Chondrocyte (in vitro differentiated cells): Measurements from ENCODE around the gene STARD3. TPM values are rescaled to one million over a fixed set of nuclear protein-coding genes. Genes with fewer than 3 reads are reported as not detected.
"Not testable (repeated sequence)": the region's sequence is repeated elsewhere in the genome, so short reads cannot be mapped to it uniquely, and the experiment has no call there.

ENCODE experiments used
- DNase-seq: peaks from one replicate; pipeline ENCODE4 v3.0.0; 2021; ENCODE audit warnings: mixed read lengths, low spot score
- H3K27ac Mint-ChIP-seq: one replicate; pipeline ENCODE4 v1.8.0; 2021; ENCODE audit warnings: mild to moderate bottlenecking, moderate library complexity, mixed read lengths; ENCODE audit not compliant: unreplicated experiment
- H3K27me3 Mint-ChIP-seq: 2 replicates; pipeline ENCODE4 v1.8.0; 2021; ENCODE audit warnings: low read depth, mixed read lengths
- H3K36me3 Mint-ChIP-seq: 2 replicates; pipeline ENCODE4 v1.8.0; 2021; ENCODE audit warnings: low read depth, mixed read lengths
- H3K4me1 Mint-ChIP-seq: 2 replicates; pipeline ENCODE4 v1.8.0; 2021; ENCODE audit warnings: low read depth, mild to moderate bottlenecking, mixed read lengths
- H3K4me3 Mint-ChIP-seq: one replicate; pipeline ENCODE4 v1.8.0; 2021; ENCODE audit warnings: mild to moderate bottlenecking, moderate library complexity, mixed read lengths; ENCODE audit not compliant: unreplicated experiment
- H3K9me3 Mint-ChIP-seq: 2 replicates; pipeline ENCODE4 v1.8.0; 2021; ENCODE audit warnings: low read depth, mixed read lengths
- total RNA-seq: library from RNA; stranded (reverse); gene quantifications from 3 replicates; pipeline ENCODE4 v1.2.1, GENCODE V29; 2021
- TF ChIP-seq, protein P1 (sequence below): fragments of 200-600 bp; sonication (generic); IDR thresholded peaks from 2 replicates; pipeline ENCODE4 v1.5.0; 2021; ENCODE audit warnings: antibody characterized with exemption, mild to moderate bottlenecking, moderate library complexity

Gene STARD3
- total RNA-seq, 1 donor from 2014 or later: 42.3 TPM

DNA sequence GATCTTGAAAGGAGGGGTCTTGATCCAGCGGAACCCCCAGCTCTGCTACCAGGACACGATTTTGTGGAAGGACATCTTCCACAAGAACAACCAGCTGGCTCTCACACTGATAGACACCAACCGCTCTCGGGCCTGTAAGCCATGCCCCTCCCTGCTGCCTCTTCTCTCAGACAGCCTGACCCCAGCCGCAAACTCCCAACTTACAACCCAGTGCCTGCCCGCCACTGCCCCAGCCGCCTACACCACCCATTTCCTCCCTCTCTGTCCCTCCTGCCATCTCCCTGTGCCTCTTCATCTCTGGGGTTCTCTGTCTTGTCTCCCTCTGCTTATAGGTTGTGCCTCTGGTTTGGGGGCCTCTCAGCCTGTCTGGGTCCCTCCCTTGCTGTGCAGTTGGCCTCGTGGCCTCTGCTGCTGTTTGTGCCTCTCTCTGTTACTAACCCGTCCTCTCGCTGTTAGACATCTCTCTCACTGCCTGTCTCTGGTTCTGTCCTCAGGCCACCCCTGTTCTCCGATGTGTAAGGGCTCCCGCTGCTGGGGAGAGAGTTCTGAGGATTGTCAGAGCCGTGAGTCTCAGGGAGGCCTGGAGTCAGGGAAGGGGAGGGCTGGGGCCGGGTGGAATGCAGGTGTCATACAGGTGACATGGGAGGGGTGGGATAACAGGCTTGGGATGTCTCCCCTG lies 72.5 kb downstream of the STARD3 start:
- H3K4me3 Mint-ChIP-seq: no peak overlapping the region
- H3K27ac Mint-ChIP-seq: peak overlapping the region; percentile 13
- H3K27me3 Mint-ChIP-seq: no peaks in the 10 kb centered on the region
- DNase-seq: no peak
- peaks cover 9% of the 10 kb centered on the region for H3K4me1 Mint-ChIP-seq
- H3K9me3 Mint-ChIP-seq: no peaks in the 10 kb centered on the region
- TF ChIP-seq, protein P1, sequence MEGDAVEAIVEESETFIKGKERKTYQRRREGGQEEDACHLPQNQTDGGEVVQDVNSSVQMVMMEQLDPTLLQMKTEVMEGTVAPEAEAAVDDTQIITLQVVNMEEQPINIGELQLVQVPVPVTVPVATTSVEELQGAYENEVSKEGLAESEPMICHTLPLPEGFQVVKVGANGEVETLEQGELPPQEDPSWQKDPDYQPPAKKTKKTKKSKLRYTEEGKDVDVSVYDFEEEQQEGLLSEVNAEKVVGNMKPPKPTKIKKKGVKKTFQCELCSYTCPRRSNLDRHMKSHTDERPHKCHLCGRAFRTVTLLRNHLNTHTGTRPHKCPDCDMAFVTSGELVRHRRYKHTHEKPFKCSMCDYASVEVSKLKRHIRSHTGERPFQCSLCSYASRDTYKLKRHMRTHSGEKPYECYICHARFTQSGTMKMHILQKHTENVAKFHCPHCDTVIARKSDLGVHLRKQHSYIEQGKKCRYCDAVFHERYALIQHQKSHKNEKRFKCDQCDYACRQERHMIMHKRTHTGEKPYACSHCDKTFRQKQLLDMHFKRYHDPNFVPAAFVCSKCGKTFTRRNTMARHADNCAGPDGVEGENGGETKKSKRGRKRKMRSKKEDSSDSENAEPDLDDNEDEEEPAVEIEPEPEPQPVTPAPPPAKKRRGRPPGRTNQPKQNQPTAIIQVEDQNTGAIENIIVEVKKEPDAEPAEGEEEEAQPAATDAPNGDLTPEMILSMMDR: no peak
- H3K36me3 Mint-ChIP-seq: peaks cover 17% of the 10 kb centered on the region

DNA sequence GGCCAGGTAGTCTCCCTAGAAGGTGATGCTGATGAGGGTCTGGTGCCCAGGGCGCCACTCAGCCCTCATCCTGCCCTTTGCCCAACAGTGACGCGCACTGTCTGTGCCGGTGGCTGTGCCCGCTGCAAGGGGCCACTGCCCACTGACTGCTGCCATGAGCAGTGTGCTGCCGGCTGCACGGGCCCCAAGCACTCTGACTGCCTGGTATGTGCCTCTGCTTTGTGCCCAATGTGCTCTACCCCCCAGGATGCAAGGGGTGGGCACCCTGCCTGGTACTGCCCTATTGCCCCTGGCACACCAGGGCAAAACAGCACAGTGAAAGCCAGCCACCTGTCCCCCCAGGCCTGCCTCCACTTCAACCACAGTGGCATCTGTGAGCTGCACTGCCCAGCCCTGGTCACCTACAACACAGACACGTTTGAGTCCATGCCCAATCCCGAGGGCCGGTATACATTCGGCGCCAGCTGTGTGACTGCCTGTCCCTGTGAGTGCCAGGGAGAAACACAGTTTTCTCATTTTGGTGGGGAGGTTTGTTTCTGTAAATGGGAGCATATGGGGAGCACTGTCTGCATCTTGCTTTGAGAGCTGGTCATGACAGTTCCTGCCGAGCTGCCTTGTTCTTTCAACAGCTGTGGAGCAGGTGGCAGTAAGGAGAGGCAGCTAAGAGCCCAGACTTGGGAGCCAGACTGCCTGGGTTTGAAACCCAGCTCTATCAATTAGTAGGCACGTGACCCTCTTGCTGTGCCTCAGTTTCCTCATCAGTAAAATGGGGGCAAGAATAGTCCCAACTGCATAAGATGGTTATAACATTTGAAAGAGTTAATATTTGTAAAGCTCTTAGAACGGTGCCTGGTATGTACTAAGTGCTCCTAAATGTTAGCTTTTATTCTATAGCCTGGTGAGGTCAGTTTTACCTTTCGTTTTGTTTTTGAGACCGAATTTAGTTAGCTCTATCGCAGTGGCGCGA lies 73.3 kb downstream of the STARD3 start:
- no peaks in the 10 kb centered on the region for H3K27me3 Mint-ChIP-seq
- H3K27ac Mint-ChIP-seq: no peak overlapping the region
- H3K36me3 Mint-ChIP-seq: peaks cover 18% of the 10 kb centered on the region
- peaks cover 1% of the 10 kb centered on the region for H3K4me1 Mint-ChIP-seq
- DNase-seq: no peak
- H3K4me3 Mint-ChIP-seq: no peak overlapping the region
- TF ChIP-seq, protein P1: no peak
- H3K9me3 Mint-ChIP-seq: no peaks in the 10 kb centered on the region

DNA sequence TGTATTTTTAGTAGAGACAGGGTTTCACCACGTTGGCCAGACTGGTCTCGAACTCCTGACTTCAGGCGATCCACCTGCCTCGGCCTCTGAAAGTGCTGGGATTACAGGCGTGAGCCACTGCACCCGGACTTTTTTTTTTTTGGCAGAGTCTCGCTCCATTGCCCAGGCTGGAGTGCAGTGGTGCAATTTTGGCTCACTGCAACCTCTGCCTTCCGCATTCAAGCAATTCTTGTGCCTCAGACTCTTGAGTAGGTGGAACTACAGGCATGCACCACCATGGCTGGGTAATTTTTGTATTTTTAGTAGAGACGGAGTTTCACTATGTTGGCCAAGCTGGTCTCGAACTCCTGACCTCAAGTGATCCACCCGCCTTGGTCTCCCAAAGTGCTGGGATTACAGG lies 74.1 kb downstream of the STARD3 start:
- not testable (repeated sequence) for H3K9me3 Mint-ChIP-seq, H3K27me3 Mint-ChIP-seq, DNase-seq, H3K4me3 Mint-ChIP-seq, H3K27ac Mint-ChIP-seq, H3K4me1 Mint-ChIP-seq
- H3K36me3 Mint-ChIP-seq: peaks cover 20% of the 10 kb centered on the region

DNA sequence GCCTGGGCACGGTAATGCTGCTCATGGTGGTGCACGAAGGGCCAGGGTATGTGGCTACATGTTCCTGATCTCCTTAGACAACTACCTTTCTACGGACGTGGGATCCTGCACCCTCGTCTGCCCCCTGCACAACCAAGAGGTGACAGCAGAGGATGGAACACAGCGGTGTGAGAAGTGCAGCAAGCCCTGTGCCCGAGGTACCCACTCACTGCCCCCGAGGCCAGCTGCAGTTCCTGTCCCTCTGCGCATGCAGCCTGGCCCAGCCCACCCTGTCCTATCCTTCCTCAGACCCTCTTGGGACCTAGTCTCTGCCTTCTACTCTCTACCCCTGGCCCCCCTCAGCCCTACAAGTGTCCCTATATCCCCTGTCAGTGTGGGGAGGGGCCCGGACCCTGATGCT lies 74.9 kb downstream of the STARD3 start:
- H3K27me3 Mint-ChIP-seq: no peaks in the 10 kb centered on the region
- TF ChIP-seq, protein P1: no peak
- no peak overlapping the region for H3K4me3 Mint-ChIP-seq
- no peak for DNase-seq
- H3K27ac Mint-ChIP-seq: no peak overlapping the region
- H3K4me1 Mint-ChIP-seq: no peaks in the 10 kb centered on the region
- peaks cover 20% of the 10 kb centered on the region for H3K36me3 Mint-ChIP-seq
- H3K9me3 Mint-ChIP-seq: no peaks in the 10 kb centered on the region

Other genes with a start within 250 kb of the STARD3 start
- 21.3 to 21.9 TPM (median 21.8 TPM) in 3 replicates for gene FBXL20, start 235.5 kb upstream of the STARD3 start, total RNA-seq
- 37.3 to 43.0 TPM (median 39.2 TPM) in 3 replicates for gene MED1, start 185.9 kb upstream of the STARD3 start, total RNA-seq
- gene CDK12, start 175.7 kb upstream of the STARD3 start, total RNA-seq: 43.0 to 55.1 TPM (median 44.2 TPM) in 3 replicates
- gene NEUROD2, start 29.2 kb upstream of the STARD3 start, total RNA-seq: not detected in 3 replicates
- gene PPP1R1B, start 10.2 kb upstream of the STARD3 start, total RNA-seq: 0.12 to 0.75 TPM in 2 of 3 replicates, not detected in the other
- 0.64 to 1.3 TPM (median 0.77 TPM) in 3 replicates for gene TCAP, start 28.2 kb downstream of the STARD3 start, total RNA-seq
- gene PNMT, start 31.3 kb downstream of the STARD3 start, total RNA-seq: 0.22 to 2.7 TPM (median 0.46 TPM) in 3 replicates
- 20.2 to 38.1 TPM (median 24.9 TPM) in 3 replicates for gene PGAP3, start 50.9 kb downstream of the STARD3 start, total RNA-seq
- 86.0 to 94.3 TPM (median 90.5 TPM) in 3 replicates for gene ERBB2, start 62.9 kb downstream of the STARD3 start, total RNA-seq
- gene MIEN1, start 93.4 kb downstream of the STARD3 start, total RNA-seq: 45.3 to 48.5 TPM (median 46.5 TPM) in 3 replicates
- 0.46 to 0.68 TPM in 2 of 3 replicates, not detected in the other for gene GRB7, start 100.8 kb downstream of the STARD3 start, total RNA-seq
- gene IKZF3, start 227.2 kb downstream of the STARD3 start, total RNA-seq: not detected in 3 replicates
- gene ZPBP2, start 231.1 kb downstream of the STARD3 start, total RNA-seq: not detected in 3 replicates